HG02763 (cell line): ENCODE data around the gene SPEM3.
A peak's percentile ranks its signal among the peaks of the same experiment; 100 is the strongest.

Experiments used
- ATAC-seq: cut with Tn5 transposase; IDR thresholded peaks from one replicate; pipeline ENCODE4 v1.9.1; 2021; ENCODE audit warnings: mild to moderate bottlenecking, moderate library complexity; ENCODE audit not compliant: unreplicated experiment

SPEM3 gene

DNA sequence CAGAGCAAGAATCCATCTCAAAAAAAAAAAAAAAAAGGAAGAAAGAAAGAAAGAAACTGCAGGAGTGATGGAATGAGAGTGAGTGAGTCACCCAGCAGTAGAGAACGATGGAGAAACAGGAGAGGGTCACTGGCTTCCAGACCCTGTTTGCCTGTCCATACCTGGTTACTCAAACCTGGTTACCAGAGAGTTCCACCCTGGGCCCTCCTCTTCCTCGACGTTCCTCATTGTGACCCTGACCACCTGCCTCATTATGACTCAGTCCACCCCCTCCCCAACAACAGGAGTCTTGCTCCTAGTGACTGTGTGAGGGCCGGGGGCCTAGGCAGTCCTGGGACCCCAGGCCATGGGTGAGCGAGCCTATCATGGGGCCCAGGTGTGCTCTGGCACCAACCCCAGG, at the start of gene SPEM3:
Gene SPEM3, plus strand, starts transcription at position 301 of the 400 bp plus-strand sequence. Its CDS starts 46 bp downstream, at position 347.
- no peak for ATAC-seq

DNA sequence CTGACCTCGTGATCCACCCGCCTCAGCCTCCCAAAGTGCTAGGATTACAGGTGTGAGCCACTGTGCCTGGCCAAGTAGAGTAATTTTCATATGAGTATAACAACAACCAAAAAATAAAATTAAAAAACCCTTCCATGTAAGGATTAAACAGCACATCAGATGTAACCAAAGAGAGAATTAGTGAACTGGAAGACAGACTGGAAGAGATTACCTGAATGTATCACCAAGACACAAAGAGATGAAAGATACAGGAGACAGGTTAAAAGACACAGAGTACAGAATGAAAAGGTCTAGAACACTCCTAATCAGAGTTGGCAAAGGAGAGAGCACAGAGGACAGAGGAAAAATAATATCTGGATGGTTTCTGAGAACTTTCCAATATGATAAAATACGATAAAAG, 49.5 kb upstream of the SPEM3 start:
- ATAC-seq: no peak

DNA sequence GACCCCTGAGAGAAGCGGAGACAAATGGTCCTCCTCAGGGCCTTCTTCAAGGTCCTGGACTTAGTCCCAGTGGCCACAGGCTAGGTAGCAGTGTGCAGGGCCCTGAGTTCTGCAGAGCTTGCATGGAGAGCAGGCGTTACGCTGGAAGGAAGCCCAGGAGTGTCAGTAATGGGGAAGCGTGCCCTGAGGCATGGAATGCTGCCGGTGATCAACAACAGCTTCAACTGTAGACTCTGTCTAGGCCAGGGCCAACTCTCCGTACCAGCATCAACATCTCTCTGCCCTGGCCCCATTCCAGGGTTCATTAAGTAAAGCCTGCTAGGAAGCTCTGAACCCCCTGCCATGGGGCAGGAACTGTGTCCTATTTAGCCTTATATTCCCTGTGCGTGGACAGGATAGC, 48.3 kb upstream of the SPEM3 start:
- no peak for ATAC-seq

DNA sequence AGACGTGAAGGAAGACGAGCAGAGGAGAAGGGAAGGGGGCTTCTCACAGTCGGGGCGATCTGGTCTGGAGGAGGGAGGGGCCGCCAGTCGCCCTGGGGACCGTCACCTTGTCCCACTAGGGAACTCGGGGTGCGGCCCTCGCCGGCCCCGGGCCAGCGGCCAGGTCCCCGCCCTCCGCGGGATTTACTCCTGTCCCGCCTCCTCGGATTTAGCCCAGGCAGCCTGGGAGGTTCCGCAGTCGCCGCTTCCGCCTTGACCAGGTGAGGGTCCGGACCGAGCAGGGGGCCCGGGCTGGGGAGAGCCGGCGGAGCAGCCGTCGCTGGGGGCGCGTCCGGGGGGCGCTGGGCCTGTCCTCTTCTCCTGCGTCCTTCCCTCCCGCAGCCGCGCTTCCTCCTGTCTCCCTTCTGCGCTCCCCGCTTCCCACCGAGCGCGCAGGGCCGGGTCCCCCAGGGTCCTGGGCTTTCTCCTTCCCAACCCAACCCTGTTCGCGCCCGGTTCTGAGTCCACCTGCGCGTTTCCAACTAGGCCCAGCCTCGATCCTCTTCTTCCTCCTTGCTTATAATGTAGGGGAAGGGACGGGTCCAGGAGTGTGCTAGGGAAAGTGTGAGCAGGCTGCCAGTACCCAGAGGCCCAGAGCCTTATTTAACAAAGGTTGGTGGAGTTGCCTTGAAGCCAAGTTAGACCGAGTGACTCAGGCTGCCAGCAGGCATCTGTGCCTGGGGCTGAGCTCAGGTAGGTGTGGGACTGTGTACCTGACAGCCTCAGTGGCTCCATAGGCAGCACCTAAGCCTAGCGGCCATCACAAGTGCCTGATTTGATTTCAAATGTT, 47.6 kb upstream of the SPEM3 start, which contains the start of gene TNK1:
Gene TNK1, plus strand, starts transcription at position 235 of the 829 bp plus-strand sequence. CDS start 1,838 bp downstream, outside the sequence.
- no peak for ATAC-seq

DNA sequence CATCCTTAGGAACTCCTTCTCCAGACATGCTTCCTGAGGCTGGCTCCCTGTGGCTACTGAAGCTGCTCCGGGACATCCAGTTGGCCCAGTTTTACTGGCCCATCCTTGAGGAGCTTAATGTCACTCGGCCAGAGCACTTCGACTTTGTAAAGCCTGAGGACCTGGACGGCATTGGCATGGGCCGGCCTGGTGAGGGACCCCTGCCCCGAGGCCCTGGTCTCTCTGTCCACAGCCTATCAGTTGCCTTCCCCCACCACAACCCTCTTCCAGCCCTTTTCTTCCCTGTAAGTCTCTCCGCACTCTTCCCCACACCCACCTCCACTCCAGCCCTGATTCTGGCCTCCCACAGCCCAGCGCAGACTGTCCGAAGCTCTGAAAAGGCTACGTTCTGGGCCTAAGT, 45.8 kb upstream of the SPEM3 start:
- ATAC-seq: no peak

DNA sequence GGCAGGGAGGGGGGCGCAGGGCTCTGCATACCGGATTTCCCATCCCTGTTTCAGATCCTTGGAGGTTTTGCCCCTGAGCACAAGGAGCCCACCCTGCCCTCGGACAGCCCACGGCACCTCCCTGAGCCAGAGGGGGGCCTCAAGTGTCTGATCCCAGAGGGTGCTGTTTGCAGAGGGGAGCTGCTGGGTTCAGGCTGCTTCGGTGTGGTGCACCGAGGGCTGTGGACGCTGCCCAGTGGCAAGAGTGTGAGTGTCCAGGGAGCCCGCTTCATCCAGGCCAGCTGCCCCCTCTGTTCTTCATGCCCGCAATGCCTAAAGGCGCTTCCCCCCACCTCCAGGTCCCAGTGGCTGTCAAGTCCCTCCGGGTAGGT, 45.3 kb upstream of the SPEM3 start:
- ATAC-seq: no peak

DNA sequence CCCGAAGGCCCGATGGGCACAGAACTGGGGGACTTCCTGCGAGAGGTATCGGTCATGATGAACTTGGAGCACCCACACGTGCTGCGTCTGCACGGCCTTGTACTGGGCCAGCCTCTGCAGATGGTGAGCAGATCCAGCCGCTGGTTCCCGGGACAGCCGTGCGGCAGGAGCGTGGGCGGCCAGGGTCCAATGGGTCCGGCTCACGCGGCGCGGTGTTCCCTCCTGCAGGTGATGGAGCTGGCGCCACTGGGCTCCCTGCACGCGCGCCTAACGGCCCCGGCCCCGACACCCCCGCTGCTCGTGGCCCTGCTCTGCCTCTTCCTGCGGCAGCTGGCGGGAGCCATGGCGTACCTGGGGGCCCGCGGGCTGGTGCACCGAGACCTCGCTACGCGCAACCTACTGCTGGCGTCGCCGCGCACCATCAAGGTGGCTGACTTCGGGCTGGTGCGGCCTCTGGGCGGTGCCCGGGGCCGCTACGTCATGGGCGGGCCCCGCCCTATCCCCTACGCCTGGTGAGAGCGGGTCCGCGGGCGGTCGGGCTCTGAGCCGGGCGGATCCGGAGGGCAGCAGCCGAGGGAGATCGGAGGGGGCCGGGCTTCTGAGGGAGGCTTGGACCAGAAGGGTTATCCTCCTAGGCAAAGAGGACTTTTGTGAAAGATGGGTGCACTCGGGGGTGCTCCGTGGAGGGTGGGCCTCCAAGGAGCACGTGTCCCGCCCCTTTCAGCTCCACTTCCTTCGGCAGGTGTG, 44.7 kb upstream of the SPEM3 start:
- ATAC-seq: peak; percentile 61

DNA sequence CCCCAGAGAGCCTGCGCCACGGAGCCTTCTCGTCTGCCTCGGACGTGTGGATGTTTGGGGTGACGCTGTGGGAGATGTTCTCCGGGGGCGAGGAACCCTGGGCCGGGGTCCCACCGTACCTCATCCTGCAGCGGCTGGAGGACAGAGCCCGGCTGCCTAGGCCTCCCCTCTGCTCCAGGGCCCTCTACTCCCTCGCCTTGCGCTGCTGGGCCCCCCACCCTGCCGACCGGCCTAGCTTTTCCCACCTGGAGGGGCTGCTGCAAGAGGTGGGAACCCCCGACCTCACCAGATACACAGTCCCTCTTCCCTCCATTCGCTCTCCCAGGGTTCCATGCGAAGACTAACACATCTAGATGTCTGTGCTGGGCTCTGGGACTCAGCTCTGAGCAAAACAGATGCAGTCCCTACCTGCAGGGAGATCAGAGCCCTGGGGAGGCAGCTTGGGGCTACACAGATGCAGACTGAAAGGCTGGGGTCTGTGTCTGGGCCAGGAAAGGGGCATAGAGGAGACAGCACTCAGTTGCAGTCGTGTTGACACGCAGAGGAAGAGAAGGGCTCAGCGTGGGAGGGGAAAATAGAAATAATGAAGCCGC, 44.1 kb upstream of the SPEM3 start:
- ATAC-seq: no peak

DNA sequence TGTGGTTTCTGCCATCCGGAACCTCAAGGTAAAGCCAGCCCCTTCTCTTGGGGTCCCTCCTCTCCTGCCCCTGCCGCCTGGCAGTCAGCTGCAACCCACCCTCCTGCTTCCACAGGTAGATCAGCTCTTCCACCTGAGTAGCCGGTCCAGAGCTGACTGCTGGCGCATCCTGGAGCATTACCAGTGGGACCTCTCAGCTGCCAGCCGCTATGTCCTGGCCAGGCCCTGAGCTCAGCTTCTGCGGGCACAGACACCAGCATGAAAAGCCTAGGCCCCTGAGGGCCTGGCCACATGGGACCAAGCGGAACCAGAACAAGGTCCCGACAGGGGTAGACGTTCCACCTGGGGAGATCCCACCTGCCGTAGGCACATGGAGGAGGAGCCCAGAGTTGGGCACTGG, 39.8 kb upstream of the SPEM3 start:
- no peak for ATAC-seq

DNA sequence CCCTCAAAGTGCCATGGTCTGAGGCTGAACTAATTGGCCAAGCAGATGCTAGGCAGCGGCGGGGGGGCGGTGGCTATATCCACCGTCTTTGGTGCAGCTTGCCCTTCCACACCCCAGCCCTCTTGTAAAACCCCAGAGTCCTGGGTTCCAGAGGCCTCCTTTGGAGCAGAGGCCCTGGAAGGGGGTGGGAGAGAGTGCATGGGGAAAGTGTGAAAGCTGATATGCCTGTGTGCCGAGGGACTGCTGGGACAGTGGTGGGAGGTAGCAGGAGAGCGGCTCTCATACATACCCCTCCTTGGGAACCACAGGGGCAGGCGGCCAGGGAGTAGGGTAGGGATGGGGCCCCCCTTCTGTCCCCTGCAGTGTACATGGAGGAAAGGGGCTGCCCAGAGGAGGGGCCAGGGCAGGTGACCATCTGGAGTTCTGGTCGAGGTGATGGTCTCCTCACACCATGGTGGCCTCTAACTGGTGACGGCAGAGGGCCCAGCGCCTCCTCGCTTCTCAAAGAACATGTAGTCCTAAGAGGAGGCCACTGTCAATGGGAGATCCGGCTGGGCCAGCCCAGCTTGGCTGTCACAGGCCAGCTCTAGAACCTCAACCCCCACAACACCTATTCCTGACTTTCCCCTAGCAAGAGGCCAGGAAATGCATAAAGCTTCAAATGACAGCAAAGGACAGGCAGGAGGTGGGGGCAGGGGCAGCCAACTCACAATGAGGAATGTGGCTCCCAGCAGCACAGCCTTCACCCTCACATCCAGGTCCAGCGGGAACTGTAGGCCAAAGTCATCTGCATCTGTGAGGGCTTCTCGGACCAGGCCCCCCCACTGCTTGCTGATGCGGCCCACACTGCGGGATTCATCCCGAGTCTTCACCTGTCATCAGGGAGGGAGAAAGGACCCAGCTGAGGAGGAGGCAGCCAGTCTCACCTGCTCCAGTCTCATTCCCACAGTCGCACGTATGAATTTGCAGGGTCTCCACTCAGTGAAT, 38.4 kb upstream of the SPEM3 start:
- ATAC-seq: no peak

DNA sequence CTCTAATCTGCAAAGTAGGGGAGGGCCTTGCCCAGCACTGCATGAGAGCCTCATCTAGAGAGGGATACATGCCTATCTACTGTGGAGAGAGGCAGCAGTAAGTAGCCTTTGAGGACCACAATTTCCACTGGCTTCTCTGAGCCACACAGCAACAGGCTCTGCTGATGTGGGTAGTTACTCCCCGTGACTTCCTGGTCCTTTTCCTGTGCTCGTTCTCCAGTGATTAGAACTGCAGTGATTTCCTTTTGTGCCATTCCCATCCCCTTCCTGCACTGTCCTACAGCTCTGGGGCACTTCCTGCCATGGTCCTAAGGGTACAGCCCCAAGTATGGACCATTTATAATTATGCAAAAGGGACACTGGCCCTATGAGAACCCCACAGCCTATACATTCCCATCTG, 37.4 kb upstream of the SPEM3 start:
- no peak for ATAC-seq

DNA sequence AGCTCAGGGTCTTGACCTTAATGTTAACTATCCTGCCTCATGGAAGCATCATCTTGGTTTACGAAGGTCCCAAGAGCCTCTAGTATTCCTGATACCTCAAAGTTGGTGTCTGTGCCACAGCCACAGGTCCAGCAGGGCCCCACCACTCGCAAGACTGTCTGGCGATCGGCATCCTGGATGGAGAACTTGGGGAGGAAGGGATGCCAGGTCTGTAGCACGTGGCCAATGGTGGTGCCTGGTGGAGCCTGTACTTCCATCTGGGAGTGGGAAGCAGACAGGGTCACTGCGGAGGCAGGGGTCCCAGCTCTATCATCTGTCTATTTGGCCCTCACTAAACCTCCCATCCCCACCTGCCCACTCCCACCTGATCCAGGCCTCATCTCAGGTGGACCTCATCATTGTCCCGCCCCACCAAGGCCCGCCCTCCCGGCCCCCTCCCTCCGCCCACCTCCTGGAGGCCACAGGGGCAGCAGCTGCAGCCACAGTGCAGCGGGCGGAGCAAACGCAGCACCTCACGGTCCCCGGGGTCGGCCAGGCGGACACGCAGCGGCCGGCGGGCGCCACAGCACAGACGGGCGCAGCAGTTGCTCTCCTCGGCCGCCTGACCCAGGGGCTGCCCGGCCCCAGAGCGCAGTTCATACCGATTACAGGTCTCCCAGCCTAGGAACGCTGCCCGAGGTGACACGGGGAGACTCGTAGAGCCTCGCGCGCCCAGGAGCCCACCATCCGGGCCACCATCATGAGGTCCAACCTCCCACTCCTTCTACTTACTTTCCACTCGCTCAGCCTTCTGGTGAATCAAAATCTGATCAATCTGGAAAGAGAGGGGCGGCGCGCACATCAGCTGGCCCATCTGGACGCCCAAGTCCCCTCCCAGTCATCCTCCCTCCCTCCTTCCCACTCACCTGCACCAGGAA, 35.7 kb upstream of the SPEM3 start:
- no peak for ATAC-seq

DNA sequence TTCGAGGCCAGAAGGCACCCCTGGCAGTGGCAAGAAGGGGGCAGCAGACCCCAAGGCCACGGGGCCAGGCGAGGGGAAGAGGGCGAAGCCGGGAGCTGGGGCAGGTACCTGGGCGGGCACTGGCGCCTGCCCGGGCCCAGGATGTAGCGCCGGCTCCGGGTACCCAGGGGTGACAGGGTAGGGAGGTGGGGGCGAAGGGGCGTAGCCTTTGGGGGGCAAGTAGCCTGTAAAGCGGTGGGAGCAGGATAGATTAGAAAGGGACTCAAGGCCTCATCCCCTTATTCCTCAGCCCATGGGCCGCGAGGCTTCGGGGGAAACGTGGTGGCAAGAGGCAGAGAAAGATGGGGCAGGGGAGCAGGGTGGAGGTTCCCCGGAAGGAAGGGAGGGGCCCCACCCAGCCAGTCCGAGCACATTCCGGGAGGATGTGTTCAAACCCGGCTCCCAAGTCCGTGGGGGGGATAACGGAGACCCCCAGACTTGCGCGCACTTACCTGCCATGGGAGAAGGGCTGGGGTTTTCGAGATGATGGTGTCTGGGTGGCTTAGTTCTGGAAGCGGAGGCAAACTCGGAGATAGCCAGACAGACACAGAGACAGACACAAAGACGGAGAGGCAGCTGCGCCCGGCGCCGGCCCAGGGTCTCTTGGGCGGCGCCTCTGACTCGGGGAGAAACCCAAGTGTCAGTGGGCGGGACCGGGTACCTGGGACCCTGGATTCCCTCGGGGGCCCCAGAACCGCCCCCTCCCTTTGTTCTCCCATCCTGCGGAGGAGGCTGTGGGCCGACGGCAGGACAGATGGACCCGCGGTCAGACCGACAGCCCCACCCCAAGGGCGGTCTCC, 34.8 kb upstream of the SPEM3 start:
- ATAC-seq: peak; percentile 48

DNA sequence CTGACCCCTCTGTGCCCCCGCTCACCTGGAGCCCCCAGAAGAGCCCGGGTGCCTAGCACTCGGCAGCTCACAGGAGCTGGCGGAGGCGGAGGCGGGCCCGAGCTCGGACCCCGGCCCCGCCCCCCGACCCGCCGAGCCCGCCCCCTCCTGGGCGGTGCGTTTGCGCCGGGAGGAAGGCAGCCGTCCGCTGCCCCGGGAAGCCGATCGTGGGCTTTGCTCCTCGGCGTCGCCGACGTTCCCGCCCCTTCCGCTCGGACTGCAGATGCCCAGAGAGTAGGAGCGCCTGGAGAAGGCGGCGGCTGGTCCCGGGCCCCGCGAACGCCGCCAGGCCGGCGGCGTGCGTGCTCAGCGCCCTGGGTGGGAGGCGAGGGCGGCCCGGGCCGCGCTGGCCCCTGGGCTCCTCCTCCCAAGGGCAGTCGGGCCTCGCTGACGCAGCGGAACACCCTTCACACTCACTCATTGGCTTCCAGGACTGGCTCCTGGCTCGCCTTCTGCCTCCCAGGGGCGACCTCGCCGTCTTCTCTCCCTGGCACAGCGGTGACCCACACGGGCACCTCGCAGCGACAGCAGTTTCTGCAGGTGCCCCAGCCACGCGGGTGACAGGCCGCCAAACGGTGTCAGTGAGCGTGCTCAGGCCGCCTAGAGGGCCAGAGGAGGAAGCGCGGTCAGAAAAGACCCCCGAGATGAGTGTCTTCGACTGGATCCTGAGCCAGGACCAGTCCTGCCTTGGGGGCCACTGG, 34.0 kb upstream of the SPEM3 start, which contains the start of gene PLSCR3:
Gene PLSCR3, minus strand, starts transcription at position 74 of the 740 bp plus-strand sequence. CDS start 415 bp downstream, outside the sequence.
- ATAC-seq: peak; percentile 72

DNA sequence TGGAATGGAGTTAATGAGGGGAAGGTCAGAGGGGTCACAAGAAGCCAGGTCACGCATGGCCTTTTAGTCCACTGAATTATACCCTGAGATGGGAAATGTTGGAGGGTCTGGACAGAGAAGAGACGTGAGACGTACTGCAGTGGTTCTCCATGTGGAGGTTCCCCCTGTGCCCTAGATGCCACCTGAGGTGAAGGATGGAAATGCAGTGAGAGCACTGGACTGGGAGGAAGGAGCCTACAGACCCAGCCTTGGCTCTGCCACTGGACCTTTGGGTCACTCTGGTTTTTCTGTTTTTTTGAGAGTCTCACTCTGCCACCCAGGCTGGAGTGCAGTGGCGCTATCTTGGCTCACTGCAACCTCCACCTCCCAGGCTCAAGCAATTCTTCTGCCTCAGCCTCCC, 32.5 kb upstream of the SPEM3 start:
- ATAC-seq: no peak

DNA sequence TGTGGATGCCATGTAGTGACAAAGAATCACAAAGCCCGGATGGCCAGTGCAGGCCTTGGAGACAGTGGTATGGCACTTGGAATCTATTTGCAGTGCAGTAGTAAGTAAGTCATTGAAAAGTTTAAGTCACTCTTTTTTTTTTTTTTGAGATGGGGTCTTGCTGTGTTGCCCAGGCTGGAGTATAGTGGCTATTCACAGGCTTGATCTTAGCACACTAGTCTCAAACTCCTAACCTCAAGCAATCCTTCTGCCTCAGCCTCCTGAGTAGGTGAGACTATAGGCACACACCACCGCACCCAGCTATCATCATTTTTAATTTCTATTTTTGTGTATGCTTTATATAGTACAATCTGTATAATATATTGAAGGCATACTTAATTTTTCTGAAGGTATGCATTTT, 30.0 kb upstream of the SPEM3 start:
- ATAC-seq: no peak

DNA sequence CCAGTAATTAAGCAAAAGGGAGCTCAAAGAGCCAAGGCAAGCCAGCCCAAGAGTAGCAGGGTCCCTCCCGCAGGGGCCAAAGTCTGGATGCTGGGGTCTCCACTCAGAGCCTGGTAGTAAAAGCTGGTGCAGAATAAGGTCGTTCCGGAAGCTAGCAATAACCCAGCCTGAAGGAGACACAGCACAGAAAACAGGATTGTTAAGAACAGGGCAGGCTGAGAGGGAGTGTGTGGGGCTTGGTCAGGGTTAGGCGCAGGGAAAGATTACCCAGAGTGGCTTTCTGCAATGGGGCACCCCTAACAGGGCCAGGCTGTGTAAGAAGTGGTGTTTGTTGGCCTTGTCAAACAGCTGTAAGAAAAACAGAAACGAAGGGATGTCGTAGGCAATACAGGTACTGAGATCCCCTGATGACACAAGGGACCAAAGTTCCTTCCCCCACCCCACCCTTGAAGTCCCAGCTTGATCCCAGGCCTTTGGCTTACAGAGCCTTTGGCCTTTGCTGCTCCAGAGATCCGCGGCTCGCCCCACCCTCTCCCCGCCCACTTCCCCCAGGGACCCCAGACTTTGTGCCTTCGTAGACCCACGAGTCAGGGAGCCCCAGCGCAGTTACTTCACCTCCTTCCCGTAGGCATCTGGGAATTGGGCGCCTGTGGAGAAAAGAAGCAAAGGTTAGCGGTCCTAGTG, 25.5 kb upstream of the SPEM3 start:
- no peak for ATAC-seq

DNA sequence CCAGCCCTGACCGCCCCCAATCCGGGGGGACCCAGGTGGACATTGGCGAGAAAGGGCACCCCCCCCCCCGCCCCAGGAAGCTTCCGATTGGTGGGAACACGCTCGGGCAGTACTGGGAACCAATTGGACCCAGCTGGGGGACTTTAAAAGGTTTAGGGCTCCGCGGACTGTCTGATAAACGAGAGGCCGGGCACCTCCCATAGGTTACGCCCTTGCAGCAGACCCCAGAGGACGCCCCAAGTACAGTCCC, 25.0 kb upstream of the SPEM3 start:
- ATAC-seq: no peak
